Measurements from ENCODE around the gene CCNT1. TPM values are rescaled to one million over a fixed set of nuclear protein-coding genes. Genes with fewer than 3 reads are reported as not detected.

The CCNT1 gene
- total RNA-seq, 1 experiment from 2014 or later: 50.0 TPM

DNA sequence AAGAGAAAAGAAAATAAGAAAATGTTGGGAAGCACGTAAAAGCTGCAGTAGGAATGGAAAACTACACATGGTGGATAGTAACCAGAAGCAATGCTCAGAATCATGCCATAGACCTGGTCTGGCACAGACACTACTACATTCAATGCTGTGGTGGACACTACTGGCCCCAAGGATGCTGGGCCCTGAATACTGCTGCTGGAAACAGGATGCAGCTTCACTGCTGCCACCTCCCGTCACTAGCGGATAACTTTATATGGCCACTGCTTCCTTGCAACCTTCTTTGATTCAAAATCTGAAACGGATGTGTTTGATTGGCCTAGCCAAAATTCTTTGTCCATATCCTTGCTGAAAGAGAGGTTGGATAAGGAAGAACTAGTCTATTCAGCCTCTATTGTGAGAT, 41.7 kb upstream of the CCNT1 start:
- Histone ChIP-seq H3K4me3 (ENCODE audit: low read depth in 2 of 2, low read length in 2 of 2) (no peak overlapping the region), H3K27me3 (ENCODE audit: control insufficient read depth, insufficient read depth, low read length) (no peaks in the 10 kb centered on the region), H3K27ac (ENCODE audit: low read length) (no peak overlapping the region), H3K9me3 (ENCODE audit: control insufficient read depth, insufficient read depth, low read depth, low read length) (no peaks in the 10 kb centered on the region), H3K36me3 (ENCODE audit: control insufficient read depth, insufficient read depth, low read length) (no peaks in the 10 kb centered on the region), H3K4me1 (ENCODE audit: control insufficient read depth, insufficient read depth, low read length) (no peaks in the 10 kb centered on the region)
- in situ Hi-C loops (cut with HindIII; ENCODE audit: low pct_unique_long_range_greater_than_20kb, low sequenced_read_pairs): no loop called here
- intact Hi-C loops (cut with micrococcal nuclease; ENCODE audit: unreplicated experiment): no loop called here
- POLR2A ChIA-PET: no interaction called here
- no TSS peak for BruUV-seq (replicated peaks)
- ATAC-seq (peak; percentile 58), DNase-seq (ENCODE audit: low read depth, low spot score) (no peak)
- CTCF ChIA-PET: interaction anchor here (0.9 kb wide), 1 partner anchor 36 kb away, joined by 6 read pairs; no protein-coding TSS in a partner anchor
- TF ChIP-seq POLR2AphosphoS5 (IDR thresholded peaks at IDR 0.05; ENCODE audit: low read depth, low read length) (no peak), TCF7L2 (IDR thresholded peaks at IDR 0.05; ENCODE audit: low read depth, low read length) (no peak)
- TF ChIP-seq, protein P1, sequence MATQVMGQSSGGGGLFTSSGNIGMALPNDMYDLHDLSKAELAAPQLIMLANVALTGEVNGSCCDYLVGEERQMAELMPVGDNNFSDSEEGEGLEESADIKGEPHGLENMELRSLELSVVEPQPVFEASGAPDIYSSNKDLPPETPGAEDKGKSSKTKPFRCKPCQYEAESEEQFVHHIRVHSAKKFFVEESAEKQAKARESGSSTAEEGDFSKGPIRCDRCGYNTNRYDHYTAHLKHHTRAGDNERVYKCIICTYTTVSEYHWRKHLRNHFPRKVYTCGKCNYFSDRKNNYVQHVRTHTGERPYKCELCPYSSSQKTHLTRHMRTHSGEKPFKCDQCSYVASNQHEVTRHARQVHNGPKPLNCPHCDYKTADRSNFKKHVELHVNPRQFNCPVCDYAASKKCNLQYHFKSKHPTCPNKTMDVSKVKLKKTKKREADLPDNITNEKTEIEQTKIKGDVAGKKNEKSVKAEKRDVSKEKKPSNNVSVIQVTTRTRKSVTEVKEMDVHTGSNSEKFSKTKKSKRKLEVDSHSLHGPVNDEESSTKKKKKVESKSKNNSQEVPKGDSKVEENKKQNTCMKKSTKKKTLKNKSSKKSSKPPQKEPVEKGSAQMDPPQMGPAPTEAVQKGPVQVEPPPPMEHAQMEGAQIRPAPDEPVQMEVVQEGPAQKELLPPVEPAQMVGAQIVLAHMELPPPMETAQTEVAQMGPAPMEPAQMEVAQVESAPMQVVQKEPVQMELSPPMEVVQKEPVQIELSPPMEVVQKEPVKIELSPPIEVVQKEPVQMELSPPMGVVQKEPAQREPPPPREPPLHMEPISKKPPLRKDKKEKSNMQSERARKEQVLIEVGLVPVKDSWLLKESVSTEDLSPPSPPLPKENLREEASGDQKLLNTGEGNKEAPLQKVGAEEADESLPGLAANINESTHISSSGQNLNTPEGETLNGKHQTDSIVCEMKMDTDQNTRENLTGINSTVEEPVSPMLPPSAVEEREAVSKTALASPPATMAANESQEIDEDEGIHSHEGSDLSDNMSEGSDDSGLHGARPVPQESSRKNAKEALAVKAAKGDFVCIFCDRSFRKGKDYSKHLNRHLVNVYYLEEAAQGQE (IDR thresholded peaks at IDR 0.05; ENCODE audit: insufficient read depth in 1 of 2, low read depth in 2 of 2, low read length in 1 of 2): no peak
- TF ChIP-seq, protein P2, sequence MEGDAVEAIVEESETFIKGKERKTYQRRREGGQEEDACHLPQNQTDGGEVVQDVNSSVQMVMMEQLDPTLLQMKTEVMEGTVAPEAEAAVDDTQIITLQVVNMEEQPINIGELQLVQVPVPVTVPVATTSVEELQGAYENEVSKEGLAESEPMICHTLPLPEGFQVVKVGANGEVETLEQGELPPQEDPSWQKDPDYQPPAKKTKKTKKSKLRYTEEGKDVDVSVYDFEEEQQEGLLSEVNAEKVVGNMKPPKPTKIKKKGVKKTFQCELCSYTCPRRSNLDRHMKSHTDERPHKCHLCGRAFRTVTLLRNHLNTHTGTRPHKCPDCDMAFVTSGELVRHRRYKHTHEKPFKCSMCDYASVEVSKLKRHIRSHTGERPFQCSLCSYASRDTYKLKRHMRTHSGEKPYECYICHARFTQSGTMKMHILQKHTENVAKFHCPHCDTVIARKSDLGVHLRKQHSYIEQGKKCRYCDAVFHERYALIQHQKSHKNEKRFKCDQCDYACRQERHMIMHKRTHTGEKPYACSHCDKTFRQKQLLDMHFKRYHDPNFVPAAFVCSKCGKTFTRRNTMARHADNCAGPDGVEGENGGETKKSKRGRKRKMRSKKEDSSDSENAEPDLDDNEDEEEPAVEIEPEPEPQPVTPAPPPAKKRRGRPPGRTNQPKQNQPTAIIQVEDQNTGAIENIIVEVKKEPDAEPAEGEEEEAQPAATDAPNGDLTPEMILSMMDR (IDR thresholded peaks at IDR 0.05): no peak

GRCh38 chr12:48750769-48751356, 34.4 kb upstream of the CCNT1 start:
- intact Hi-C loops (cut with micrococcal nuclease; ENCODE audit: unreplicated experiment): no loop called here
- no peak for ATAC-seq
- no peak for DNase-seq (ENCODE audit: low read depth, low spot score)
- in situ Hi-C loops (cut with HindIII; ENCODE audit: low pct_unique_long_range_greater_than_20kb, low sequenced_read_pairs): no loop called here
- Histone ChIP-seq H3K36me3 (ENCODE audit: control insufficient read depth, insufficient read depth, low read length) (no peaks in the 10 kb centered on the region), H3K9me3 (ENCODE audit: control insufficient read depth, insufficient read depth, low read depth, low read length) (no peaks in the 10 kb centered on the region), H3K4me3 (ENCODE audit: low read depth in 2 of 2, low read length in 2 of 2) (no peak overlapping the region), H3K4me1 (ENCODE audit: control insufficient read depth, insufficient read depth, low read length) (no peaks in the 10 kb centered on the region), H3K27ac (ENCODE audit: low read length) (no peak overlapping the region), H3K27me3 (ENCODE audit: control insufficient read depth, insufficient read depth, low read length) (no peaks in the 10 kb centered on the region)
- TF ChIP-seq SIN3A (IDR thresholded peaks at IDR 0.05; ENCODE audit: borderline replicate concordance, insufficient read depth, low read depth, low read length) (no peak), POLR2AphosphoS5 (IDR thresholded peaks at IDR 0.05; ENCODE audit: low read depth, low read length) (no peak), TCF7L2 (IDR thresholded peaks at IDR 0.05; ENCODE audit: low read depth, low read length) (no peak)
- TF ChIP-seq, protein P2 (IDR thresholded peaks at IDR 0.05): no peak
- TF ChIP-seq, protein P1 (IDR thresholded peaks at IDR 0.05; ENCODE audit: insufficient read depth in 1 of 2, low read depth in 2 of 2, low read length in 1 of 2): no peak
- no TSS peak for BruUV-seq (replicated peaks)
- ChIA-PET POLR2A (no interaction called here), CTCF (interaction anchor here (1.1 to 1.3 kb wide), 2 partner anchors 44 to 65 kb away, joined by 3 to 4 read pairs; no protein-coding TSS in a partner anchor)
